OCI-M1 (cell line): ENCODE measurements around the gene POU6F2.
"Not testable (repeated sequence)": the region's sequence is repeated elsewhere in the genome, so short reads cannot be mapped to it uniquely, and the experiment has no call there.

Experiments
- DNase-seq: peaks from one replicate; lab custom pipeline; 2025; lab: John Stamatoyannopoulos, UW

The POU6F2 gene

DNA sequence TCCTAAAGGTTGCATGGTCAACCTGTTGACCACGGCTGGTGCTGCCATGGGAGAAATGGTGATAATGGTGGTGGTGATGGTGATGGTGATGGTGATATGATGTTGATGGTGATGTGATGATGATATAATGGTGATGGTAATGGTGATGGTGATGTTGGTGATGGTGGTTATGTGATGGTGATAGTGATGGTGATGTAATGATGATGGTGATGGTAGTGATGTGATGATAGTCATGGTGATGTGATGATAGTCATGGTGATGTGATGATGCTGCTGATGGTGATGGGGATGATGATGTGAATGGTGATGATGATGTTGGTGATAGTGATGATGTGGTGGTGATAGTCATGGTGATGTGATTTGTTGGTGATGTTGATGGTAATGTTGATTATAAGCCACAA is 23.9 kb downstream of the POU6F2 start:
- DNase-seq, result no peak

DNA sequence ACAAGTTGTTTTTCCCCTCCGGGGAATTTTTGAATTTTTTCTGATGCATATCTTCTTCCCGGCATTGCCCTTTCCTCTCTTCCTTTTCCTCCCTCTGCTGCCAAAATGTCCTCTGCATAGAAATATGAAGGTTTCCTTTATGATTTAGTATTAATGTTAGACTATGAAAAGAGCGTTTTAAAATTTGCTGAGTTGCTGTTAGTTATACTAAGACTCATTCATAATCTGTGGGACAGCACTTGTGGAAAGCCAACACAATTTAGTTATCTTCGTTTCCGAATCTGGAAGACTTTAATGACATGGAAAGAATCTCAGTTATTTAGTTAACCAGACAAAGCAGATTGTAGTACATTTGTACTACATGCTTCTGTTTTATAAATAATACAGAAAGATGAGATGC is 25.0 kb downstream of the POU6F2 start:
- DNase-seq, result no peak

DNA sequence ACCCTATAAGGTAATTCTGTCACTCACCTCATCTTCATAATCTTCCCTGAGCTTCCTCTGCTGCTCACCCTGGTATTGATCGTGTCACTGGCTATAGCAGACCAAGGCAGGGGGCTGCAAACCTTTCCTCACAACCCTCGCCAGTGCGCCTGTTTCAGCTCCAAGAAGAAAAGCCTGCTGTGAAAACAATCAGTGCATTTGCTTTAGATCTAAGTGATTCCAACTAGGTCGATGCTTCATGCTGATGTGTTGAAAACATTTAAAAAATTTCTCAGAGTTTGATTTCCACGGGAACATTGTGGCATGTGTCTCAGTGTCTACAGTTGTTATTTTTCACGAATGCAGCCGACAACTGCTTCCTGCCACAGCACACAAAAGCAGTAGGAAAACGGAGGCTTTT is 27.3 kb downstream of the POU6F2 start:
- DNase-seq, result no peak

DNA sequence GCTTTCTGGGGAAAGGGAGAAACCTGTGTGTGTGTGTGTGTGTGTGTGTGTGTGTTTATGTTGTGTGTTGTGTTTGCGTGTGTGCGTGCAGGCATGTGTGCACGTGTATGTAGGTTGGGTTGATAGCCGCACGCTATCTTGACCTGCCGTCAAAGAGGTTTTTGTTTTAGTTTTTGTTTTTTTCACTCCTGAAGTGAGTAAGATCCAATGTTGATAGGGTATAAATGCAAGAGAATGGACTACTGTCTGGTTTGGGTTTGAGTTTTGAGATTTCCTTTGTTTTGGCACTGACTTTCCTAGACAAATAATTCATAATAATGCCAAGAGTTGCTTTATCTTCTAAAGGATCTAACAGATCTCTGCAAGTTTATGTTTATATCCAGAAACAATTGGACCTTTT is 27.8 kb downstream of the POU6F2 start:
- DNase-seq, result no peak

DNA sequence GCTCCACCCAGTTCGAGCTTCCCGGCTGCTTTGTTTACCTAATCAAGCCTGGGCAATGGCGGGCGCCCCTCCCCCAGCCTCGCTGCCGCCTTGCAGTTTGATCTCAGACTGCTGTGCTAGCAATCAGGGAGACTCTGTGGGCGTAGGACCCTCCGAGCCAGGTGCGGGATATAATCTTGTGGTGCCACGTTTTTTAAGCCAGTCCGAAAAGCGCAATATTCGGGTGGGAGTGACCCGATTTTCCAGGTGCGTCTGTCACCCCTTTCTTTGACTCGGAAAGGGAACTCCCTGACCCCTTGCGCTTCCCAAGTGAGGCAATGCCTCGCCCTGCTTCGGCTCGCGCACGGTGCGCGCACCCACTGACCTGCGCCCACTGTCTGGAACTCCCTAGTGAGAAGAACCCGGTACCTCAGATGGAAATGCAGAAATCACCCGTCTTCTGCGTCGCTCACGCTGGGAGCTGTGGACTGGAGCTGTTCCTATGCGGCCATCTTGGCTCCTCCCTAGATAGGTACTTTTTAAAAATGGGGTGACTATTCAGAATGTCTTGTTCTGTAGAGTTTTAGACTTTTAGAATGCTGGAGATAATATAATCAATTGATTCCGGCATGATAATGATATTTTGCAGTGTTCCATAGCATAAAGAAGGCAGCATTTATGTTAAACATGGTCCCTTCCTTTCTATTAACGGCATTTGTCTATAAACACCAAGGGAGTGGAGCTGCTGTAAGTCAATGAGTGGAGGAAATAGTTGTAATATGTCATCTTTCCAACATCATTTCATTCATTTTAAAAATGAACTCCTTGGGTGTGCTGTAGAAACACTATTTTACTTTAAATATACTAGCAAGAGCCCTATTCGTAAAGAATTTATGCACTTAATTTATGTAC is 35.6 kb downstream of the POU6F2 start:
- DNase-seq, result not testable (repeated sequence)

DNA sequence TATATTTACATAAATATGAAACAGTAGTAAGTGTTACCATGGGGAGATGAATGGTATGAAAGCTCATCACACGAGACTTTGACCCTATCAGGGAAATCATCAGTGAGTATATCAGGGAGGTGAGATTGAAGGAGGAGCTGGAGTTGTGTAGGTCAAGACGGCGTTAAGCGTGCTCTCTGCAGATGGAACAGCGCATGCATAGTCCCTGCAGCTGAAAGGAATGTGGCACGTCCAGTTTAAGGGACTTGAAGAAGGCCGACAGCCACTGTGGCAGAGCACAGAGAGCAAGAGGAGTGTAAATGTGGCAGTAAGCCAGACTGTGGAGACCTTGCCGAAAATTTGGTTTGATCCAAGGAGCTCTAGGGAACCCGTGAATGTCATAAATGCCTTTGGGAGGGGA is 38.9 kb downstream of the POU6F2 start:
- no peak for DNase-seq

DNA sequence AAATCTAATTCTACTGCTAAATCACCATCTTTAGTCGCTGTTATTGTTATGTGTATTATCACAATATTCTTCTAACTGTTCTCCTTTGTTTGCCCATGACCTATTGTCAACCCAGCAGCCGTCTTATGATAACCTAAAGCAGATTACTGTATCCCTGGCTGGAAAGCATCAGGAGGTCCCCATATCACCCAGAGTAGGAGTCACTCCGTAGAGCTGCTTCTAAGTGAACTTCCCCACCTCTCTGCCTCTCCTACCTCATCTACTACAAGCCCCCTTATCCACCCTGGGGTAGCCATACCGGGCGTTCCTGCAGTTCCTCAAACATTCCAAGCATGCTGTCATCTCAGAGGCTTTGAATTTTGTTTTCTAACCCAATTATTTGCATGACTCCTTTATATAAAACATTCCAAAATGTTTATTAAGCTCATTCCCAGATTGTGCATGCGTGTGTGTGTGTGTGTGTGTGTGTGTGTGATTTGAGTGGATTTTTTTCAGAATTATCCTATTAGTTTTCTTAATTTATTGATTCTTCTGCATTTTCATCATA is 39.7 kb downstream of the POU6F2 start:
- DNase-seq, result no peak

DNA sequence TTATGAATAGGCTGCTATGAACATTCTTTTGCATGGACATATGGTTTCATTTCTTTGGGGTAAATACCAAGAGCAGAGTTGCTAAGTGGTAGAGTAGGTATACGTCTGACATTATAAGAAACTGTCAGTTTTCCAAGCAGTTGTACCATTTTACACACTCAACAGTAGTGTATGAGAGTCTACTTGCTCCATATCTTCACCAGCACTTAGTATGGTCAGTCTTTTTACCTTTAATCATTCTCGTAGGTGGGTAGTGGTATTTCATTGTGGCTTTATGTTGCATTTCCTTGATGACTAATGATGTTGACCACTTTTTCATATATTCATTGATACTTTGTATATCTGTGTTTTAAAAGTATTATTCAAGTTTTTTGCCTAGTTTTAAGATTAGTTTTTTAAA is 45.1 kb downstream of the POU6F2 start:
- DNase-seq, result no peak

DNA sequence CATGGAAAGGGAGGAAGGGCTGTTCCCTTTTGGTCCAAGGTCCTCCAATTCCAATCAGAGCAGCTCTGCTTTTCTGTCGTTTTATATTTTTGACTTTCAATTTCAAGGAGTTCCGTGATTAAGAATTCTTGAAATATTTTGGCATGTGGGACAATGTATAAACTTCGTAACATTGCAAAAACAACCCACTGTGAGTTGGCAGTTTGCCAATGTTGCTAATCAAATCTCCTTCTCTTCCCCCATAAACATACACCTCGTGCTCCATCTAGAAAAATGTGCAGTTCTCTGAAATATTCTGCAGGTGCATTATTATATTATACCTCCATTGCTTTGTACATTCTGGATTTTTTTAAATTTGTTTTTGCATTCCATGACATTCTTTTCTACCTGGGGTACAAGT is 49.8 kb downstream of the POU6F2 start:
- no peak for DNase-seq

DNA sequence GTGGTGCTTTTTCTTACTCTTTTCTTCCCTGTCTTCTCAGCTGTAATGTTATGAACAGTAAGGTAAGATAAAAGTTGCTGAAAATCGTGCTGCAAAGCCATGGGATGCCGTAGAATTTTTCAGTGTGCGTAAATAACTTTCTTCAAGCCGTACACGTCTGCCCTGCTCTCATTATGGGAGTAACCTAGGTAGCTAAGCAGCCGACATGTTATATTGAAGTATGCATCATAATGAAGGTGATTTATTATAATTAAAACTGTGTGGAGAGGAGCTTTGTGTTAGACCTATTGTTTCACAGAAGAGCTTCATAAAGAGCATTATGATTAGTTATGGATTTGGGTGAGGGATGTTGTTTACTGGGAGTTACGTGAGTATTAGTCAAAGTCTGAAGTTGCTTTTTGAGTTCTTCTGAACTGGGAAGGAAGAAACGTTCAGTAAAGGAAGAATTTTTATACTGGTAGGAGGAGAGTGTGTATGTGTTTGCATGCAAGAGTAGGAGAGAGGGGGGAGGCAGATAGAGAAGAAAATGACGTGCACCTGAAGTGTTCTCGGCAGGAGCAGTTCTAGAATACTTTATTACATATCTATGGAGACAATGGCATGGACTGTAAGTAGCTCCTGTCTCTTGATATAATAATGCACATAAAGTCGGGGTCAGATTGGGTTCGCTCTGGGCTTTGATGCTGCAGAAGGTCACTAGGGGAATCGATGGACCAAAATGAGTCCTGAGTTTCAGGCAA is 56.3 kb downstream of the POU6F2 start:
- no peak for DNase-seq

DNA sequence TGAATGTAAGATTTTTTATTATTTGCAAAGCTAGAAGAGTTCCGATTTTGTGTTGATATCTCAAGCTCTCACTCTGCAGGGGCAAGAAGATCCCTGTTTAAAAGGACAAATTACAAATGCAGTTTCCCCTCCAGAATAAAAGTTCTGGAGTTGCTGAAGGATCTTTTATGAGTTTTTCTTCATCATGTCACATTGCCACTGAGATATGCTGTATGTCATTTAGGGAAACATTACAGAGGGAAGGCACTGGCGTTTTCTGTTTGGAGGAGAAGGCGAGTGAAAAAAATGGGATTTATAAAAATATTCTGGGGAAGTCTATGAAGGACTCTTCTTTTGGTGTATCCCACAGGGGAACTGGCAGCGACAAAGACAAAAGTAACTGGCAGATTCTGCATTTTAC is 57.4 kb downstream of the POU6F2 start:
- no peak for DNase-seq

DNA sequence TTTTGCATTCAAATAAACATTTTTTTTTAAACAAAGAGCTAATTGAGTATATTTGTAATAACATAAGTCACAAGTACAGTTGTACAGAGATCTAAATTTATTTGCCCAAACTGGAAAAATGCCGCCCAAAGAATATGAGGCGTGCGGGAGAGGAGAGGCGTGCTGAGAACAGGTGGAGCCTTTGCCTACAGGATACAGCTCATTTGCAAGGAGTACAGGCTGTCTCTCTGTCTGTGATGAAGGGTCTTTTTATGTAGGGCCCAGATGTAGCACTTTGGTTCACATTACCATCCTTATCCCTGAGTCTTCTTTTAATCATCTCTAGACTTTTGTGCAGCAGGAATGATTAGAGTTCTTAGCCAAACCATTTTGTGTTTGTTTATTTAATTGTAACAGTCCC is 58.2 kb downstream of the POU6F2 start:
- DNase-seq, result no peak

DNA sequence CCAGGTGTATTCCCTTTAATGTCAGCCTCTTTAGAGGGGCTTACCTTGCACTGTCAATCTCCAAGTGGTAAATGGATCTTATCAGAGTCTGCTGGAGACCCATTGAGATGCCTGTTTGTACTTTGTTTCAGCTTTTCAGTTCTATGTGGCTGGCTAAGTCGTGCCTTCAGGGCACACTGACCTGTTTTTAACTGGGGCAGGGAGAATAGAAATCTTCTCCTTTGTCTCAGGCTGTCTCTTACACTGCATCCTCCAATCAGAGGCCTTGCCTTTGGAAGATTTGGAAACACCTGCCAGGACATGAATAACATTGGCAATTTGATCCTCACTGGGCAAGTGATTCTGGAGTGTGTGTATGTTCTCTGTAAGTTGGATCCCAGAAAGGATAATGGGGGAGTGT is 65.0 kb downstream of the POU6F2 start:
- no peak for DNase-seq

DNA sequence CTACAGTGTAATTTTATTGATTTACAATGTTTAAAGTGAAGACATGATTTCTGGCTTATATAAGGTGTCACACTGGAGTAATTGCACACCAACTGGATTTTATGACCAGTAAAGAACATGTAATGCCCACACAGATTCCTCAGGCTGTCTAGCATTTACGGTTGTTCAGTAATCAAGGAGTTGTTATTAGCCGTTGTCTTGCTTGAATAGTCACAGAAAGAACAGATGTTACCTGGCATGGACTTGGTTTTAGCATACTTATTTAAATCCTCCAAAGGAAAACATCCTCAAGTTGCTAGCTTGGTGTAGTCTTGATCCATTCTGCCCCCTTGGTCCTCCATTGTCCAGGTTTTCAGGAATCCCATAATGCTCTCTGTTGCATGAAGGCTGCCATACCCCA is 65.8 kb downstream of the POU6F2 start:
- DNase-seq, result no peak

DNA sequence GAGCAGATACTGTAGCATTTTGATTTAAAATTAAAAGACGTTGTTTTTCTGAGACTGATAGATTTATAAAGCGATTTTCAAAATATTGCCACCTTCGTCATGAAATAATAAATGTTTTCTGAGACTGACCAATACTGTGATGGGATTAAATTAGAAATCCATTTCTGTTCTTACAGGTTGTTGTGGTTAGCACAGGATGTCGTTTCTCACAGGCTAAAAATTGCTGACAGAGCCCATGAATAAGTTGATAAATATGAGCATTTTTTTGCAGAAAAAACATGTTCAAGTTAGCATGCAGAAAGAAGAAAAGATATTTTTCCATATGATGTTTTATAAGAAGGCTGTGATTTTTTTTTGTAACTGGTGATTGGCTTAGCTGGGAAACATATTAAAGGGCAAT is 66.8 kb downstream of the POU6F2 start:
- no peak for DNase-seq

DNA sequence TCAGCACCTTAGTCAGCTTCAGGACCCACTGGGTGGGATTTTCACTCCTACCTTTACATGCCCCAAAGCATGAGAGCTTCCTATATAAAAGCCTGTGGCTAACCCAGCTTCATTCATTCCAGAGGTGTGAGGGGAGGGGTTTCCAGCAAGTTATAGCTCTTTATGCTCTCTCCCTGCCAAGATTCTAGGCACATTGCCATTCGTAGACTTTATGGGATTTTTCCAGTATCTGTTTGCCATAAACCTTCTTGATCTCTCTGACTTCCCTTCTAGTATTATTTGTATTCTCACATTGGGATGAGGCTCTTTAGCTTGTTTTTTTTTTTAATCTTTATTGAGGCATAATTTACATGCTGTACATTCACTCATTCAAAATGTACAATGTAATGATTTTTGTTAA is 67.5 kb downstream of the POU6F2 start:
- DNase-seq, result no peak

DNA sequence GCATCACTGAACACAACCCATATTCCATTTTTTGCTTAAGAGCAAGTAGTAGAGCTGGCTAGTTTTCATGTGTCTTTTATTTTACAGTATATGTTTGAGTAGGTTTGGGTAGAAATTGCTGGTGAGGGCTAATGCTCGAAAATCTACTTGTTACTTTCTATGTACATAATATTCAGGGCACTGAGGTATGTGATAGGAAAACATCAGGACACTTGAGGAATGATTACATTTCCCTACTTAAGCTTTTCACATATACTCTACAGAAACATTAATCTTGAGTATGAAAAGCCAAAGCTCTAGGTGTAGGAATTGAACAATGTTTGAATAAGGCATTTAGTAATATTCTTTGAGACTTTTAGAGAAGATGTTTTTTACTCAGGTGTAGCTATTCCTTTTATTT is 73.6 kb downstream of the POU6F2 start:
- DNase-seq, result no peak

DNA sequence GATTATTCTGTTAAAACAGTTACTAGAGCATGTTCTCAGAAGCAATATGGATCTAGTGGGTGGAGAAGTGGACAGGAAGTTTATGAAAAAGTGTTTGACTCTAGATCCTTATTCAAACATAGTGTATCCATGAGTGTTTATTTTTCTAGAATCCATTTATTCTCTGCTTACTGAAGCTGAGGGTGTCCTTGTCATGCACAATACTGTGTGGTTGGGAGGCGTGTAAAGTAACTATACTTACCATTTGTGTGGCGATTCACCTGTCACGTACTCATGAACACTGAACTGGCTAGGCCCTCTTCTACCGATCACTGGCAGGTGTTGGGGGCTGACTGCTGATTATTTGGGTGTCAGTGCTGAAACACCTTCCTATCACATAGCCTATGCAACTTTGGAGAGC is 74.0 kb downstream of the POU6F2 start:
- DNase-seq, result no peak

DNA sequence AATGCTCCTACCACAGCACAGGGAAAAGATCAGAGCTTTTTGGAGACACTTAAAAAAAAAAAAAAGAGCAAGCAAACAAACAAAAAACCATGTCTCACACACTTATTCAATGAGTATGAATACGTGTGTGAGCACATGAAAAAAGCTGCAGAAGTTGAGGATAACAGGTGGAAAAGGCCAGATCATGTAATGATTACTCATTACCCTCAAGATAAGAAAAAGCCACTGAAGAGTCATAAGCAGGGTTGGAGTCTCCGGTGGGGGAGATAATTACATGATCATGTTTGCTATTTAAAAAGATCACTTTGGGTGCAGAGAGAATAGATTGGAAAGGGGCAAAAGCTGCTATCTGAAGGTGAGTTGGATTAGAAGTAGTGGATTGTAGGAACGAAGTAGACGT is 77.0 kb downstream of the POU6F2 start:
- no peak for DNase-seq

DNA sequence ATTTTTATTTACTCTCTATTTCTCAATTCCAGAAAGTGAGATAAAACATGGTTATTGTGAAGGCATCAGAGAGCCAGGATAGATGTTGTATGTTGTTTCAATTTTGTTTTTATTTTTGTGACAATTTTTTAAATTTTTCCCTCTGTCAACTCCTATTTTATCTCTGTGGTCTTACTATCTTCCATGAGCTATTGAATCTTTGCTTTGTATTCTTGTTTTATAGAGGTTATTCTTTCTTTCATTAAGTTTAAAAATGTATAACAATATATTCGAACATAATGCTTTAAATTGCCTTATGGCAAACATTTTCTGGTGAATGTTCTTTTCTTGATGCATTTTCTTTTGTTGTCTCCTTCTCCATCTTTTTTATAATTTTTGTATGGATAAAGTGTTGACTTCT is 78.4 kb downstream of the POU6F2 start:
- DNase-seq, result no peak

DNA sequence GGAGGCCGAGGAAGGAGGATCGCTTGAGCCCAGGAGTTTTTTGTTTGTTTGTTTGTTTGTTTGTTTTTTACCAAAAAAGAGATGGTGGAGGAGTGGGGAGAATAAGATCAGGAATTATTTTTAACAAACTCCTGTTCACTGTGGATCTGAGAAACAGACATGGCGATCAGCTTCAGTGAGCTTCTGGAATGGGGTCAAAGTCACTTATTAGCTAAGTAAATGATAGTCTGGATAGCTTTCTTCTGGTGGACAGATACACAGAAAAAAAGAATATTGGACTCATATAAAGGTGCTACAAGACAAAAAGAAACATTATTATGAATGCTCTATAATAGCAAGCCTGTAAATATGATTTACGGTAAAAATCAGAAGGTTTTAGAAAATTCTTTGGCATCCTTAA is 85.1 kb downstream of the POU6F2 start:
- DNase-seq, result no peak

DNA sequence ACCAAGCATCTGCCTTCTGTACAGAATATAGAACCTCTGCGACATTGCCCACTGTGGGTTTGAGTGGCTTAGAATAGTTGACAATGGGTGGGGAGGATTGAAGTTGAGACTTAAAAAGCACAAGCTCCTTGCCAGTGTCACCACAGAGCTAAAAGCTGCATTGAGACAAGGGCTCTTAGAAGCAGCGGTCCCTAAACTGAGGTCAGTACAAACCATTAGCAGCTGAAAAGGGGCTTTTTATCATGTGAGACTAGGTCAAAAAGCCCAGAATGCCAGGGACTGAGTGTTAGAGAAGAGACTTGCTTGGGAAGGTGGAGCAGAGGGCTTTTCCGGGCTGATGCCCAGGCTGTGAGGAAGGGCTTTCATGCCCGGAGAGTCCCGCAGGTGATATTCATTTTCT is 91.3 kb downstream of the POU6F2 start:
- DNase-seq, result no peak
